SK-N-SH treated with all-trans-retinoic acid at 6 μM for 48 hours (cell line): ENCODE results near the gene TMEM131.
"Not testable (repeated sequence)": the region's sequence is repeated elsewhere in the genome, so short reads cannot be mapped to it uniquely, and the experiment has no call there.

Experiments used
- ATAC-seq: fragments of 200-7000 bp; cut with Tn5 transposase; 3 replicates; pipeline ENCODE4 v1.9.1; 2020; ENCODE audit warnings: mild to moderate bottlenecking, moderate library complexity
- CSDC2 ChIP-seq: fragments of 250-450 bp; sonication (Bioruptor Pico); IDR thresholded peaks from 2 replicates; pipeline ENCODE4 v1.5.0; 2020; ENCODE audit warnings: mild to moderate bottlenecking, moderate library complexity
- GLIS3 ChIP-seq: fragments of 250-450 bp; sonication (Bioruptor Pico); IDR thresholded peaks from 2 replicates; pipeline ENCODE4 v1.5.0; 2020; ENCODE audit warnings: mild to moderate bottlenecking, moderate library complexity
- ISL1 ChIP-seq: fragments of 250-450 bp; sonication (Bioruptor Pico); IDR thresholded peaks from 2 replicates; pipeline ENCODE4 v2.1.2; 2022; ENCODE audit warnings: mild to moderate bottlenecking, moderate library complexity
- OSR1 ChIP-seq: fragments of 250-450 bp; sonication (Bioruptor Pico); IDR thresholded peaks from 2 replicates; pipeline ENCODE4 v1.8.0; 2022; ENCODE audit warnings: moderate library complexity, mild to moderate bottlenecking, inconsistent platforms
- PPARA ChIP-seq: fragments of 250-450 bp; sonication (Bioruptor Pico); IDR thresholded peaks from 2 replicates; pipeline ENCODE4 v1.5.0; 2020; ENCODE audit warnings: mild to moderate bottlenecking, borderline replicate concordance
- RARB ChIP-seq: fragments of 250-450 bp; sonication (Bioruptor Pico); IDR thresholded peaks from 2 replicates; pipeline ENCODE4 v1.8.0; 2021; ENCODE audit warnings: mild to moderate bottlenecking, moderate library complexity
- TCF4 ChIP-seq: fragments of 250-450 bp; sonication (Bioruptor Pico); IDR thresholded peaks from 2 replicates; pipeline ENCODE4 v1.8.0; 2021; ENCODE audit warnings: mild to moderate bottlenecking, moderate library complexity, borderline replicate concordance
- TOX ChIP-seq: fragments of 250-450 bp; sonication (Bioruptor Pico); IDR thresholded peaks from 2 replicates; pipeline ENCODE4 v1.8.0; 2021; ENCODE audit warnings: mild to moderate bottlenecking, moderate library complexity, borderline replicate concordance
- ZC3H10 ChIP-seq: fragments of 250-450 bp; sonication (Bioruptor Pico); IDR thresholded peaks from 2 replicates; pipeline ENCODE4 v1.5.1; 2021; ENCODE audit warnings: mild to moderate bottlenecking, moderate library complexity
- ZFP3 ChIP-seq: fragments of 250-450 bp; sonication (Bioruptor Pico); IDR thresholded peaks from 2 replicates; pipeline ENCODE4 v1.5.0; 2020; ENCODE audit warnings: mild to moderate bottlenecking, moderate library complexity
- ZFP30 ChIP-seq: fragments of 450-650 bp; formaldehyde crosslinking; IDR thresholded peaks from 2 replicates; pipeline ENCODE4 v1.5.0; 2022; ENCODE audit warnings: mild to moderate bottlenecking, moderate library complexity
- ZNF565 ChIP-seq: fragments of 450-650 bp; formaldehyde crosslinking; conservative IDR thresholded peaks from 2 replicates; pipeline ENCODE4 v1.5.0; 2020; ENCODE audit warnings: low read depth, mild to moderate bottlenecking, moderate library complexity
- ZNF70 ChIP-seq: fragments of 450-650 bp; formaldehyde crosslinking; IDR thresholded peaks from 2 replicates; pipeline ENCODE4 v1.5.0; 2020; ENCODE audit warnings: mild to moderate bottlenecking, moderate library complexity
- ZNF8 ChIP-seq: fragments of 450-650 bp; formaldehyde crosslinking; IDR thresholded peaks from 2 replicates; pipeline ENCODE4 v1.5.0; 2020; ENCODE audit warnings: mild to moderate bottlenecking, moderate library complexity
- TF ChIP-seq, protein P1 (sequence below): fragments of 250-450 bp; sonication (Bioruptor Pico); IDR thresholded peaks from 2 replicates; pipeline ENCODE4 v1.5.1; 2020; ENCODE audit warnings: low read depth, mild to moderate bottlenecking, moderate library complexity
- TF ChIP-seq, protein P2 (sequence below): fragments of 250-450 bp; sonication (Bioruptor Pico); IDR thresholded peaks from 2 replicates; pipeline ENCODE4 v1.8.0; 2021; ENCODE audit warnings: low read depth, mild to moderate bottlenecking, moderate library complexity, borderline replicate concordance
- TF ChIP-seq, protein P3 (sequence below): fragments of 250-450 bp; sonication (Bioruptor Pico); IDR thresholded peaks from 2 replicates; pipeline ENCODE4 v1.8.0; 2020; ENCODE audit warnings: mild to moderate bottlenecking, moderate library complexity, borderline replicate concordance
- TF ChIP-seq, protein P4 (sequence below): fragments of 250-450 bp; sonication (Bioruptor Pico); IDR thresholded peaks from 2 replicates; pipeline ENCODE4 v1.5.1; 2021; ENCODE audit warnings: mild to moderate bottlenecking, moderate library complexity

TMEM131 gene

DNA sequence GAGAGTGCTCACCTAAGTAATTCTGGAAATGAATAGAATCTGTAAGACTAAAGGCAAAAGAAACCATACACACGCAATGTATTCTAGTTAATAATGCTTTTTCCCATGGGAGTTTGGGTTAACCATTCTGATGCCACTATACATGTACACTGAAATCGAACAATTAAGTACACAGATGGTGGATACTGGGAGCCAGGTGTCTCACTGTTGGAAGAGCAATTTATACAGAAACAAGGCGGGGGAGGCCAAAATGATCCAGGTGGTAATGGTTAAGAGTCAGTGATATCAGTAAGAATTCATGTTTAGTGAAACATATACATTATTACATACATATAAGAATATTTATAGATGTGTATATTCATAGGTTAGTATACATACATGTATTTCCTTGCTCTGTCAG, 67.2 kb downstream of the TMEM131 start:
- no peak for ATAC-seq
- no peak for TF ChIP-seq ZNF565
- TF ChIP-seq CSDC2 (CRISPR knock-in tag), result no peak
- no peak for TF ChIP-seq ZFP3 (CRISPR knock-in tag)

DNA sequence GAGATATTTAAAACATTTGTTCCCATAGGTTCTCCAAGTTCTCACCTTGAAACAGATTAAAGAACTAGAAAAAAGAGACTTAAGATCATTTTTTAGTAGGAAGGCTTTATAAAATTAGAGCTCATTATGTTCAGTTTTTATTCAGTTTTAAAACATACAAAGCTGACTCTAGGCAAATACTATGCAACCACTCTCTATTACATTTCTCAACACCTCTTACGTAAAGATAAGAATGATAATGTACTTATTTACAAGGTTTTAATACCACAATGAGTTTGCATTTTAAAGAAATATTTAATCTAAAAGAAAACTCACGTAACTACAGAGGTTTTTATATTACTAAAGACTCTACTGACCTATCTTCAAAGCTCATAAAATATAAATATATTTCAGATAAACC, 68.8 kb downstream of the TMEM131 start:
- no peak for ATAC-seq
- no peak for TF ChIP-seq ISL1 (CRISPR knock-in tag)
- no peak for TF ChIP-seq TCF4 (CRISPR knock-in tag)
- TF ChIP-seq, protein P1, sequence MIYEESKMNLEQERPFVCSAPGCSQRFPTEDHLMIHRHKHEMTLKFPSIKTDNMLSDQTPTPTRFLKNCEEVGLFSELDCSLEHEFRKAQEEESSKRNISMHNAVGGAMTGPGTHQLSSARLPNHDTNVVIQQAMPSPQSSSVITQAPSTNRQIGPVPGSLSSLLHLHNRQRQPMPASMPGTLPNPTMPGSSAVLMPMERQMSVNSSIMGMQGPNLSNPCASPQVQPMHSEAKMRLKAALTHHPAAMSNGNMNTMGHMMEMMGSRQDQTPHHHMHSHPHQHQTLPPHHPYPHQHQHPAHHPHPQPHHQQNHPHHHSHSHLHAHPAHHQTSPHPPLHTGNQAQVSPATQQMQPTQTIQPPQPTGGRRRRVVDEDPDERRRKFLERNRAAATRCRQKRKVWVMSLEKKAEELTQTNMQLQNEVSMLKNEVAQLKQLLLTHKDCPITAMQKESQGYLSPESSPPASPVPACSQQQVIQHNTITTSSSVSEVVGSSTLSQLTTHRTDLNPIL, result no peak
- no peak for TF ChIP-seq ZNF8 (CRISPR knock-in tag)
- TF ChIP-seq ZFP3 (CRISPR knock-in tag), result no peak
- TF ChIP-seq GLIS3 (CRISPR knock-in tag), result no peak
- TF ChIP-seq, all 23 proteins: peak for 0

DNA sequence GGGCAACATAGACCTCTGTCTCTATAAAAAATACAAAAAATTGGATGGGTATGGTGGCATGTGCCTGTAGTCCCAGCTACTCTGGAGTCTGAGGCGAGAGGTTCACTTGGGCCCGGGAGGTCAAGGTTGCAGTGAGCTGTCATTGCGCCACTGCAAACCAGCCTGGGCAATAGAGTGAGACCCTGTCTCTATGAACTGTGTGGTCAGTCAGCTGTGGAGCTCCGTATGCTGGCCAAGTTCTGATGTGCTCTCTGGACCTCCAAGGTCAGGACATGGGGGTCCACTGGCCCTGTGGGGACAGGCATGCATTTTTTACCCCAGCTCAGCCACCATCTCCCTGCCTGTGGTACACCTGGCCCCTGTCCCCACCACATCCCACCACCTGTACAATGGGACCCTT, 71.6 kb downstream of the TMEM131 start:
- TF ChIP-seq, protein P2, sequence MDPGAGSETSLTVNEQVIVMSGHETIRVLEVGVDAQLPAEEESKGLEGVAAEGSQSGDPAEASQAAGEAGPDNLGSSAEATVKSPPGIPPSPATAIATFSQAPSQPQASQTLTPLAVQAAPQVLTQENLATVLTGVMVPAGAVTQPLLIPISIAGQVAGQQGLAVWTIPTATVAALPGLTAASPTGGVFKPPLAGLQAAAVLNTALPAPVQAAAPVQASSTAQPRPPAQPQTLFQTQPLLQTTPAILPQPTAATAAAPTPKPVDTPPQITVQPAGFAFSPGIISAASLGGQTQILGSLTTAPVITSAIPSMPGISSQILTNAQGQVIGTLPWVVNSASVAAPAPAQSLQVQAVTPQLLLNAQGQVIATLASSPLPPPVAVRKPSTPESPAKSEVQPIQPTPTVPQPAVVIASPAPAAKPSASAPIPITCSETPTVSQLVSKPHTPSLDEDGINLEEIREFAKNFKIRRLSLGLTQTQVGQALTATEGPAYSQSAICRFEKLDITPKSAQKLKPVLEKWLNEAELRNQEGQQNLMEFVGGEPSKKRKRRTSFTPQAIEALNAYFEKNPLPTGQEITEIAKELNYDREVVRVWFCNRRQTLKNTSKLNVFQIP (CRISPR knock-in tag), result no peak
- no peak for TF ChIP-seq ZNF70 (CRISPR knock-in tag)
- ATAC-seq, result no peak

DNA sequence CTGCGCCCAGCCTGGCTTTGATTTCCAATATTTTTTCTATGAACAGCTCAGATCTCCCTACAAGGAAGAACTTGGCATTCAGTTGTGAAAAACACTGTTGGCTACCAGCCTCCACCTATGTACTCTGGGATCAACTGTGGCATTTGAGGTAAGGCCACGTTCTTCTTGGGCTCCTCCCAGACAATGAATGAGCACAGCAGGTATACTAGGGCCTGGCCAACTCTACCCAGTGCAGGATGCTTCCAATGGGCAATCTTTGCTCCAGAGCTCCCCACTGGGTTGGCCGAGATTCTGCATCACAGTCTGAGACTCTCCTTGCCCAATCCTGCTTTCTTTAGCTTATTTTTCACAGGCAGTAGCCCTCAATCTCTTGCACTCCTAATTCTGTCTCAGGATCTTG, 75.9 kb downstream of the TMEM131 start:
- TF ChIP-seq, protein P2 (CRISPR knock-in tag), result no peak
- TF ChIP-seq GLIS3 (CRISPR knock-in tag), result no peak
- TF ChIP-seq ZFP30 (CRISPR knock-in tag), result no peak
- no peak for TF ChIP-seq TOX (CRISPR knock-in tag)
- no peak for TF ChIP-seq OSR1 (CRISPR knock-in tag)
- TF ChIP-seq RARB, result no peak
- no peak for TF ChIP-seq ZC3H10 (CRISPR knock-in tag)
- ATAC-seq, result no peak

DNA sequence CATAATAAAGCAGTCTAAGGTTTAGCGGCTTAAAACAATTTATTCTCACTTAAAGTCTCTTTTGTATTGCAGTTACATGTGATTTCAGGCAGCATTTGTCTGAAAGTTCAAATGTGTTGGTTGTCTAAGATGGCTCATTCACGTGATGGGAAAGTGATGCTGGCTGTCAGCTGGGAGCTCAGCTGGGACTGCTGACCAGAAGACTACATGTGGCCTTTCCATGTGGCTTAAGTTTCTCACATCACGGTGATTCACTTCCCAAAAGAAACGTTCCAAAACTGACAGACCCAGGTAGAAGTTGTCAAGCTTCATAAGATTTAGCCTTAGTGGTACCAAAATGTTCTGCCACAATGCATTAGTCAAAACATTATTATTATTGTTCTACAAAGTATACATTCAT, 76.9 kb downstream of the TMEM131 start:
- no peak for ATAC-seq

DNA sequence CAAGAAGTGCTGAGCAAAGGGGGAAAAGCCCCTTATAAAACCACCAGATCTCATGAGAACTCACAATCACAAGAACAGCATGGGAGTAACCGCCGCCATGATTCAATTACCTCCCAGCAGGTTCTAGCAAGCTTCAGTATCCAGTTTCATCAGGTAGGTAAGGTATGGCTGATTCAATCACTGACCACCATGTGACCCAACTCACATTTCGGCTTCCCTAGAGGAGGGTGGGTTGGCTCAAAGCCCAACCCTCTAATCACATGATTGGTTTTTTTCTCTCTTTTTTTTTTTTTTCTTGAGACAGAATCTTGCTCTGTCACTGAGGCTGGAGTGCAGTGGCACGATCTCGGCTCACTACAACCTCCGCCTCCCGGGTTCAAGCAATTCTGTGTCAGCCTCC, 78.1 kb downstream of the TMEM131 start:
- not testable (repeated sequence) for ATAC-seq

More for the DNA sequence above, 76.9 kb downstream of the TMEM131 start:
- TF ChIP-seq ZFP30 (CRISPR knock-in tag) (no peak), ZC3H10 (CRISPR knock-in tag) (no peak), GLIS3 (CRISPR knock-in tag) (no peak), OSR1 (CRISPR knock-in tag) (no peak)

DNA sequence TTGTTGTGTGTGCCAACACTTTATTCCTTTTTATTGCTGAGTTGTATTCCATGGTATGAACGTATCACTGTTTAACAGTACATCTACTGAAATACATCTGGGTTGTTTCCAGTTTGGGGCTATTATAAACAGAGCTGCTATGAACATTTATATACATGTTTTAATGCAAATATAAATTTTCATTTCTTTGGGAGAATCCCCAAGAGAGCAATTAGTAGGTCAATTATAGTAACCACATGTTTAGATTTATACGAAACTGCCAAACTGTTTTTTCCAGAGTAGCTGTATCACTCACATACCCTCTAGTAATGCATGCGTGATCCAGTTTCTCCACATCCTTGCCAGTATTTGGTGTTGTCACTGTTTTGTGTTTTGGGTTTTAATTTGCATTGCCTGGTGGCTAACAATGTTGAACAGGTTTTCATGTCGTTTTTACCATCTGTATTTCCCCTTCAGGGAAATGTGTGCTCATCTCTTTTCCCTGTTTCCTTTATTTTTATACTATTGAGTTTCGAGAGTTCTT, 81.0 kb downstream of the TMEM131 start:
- TF ChIP-seq GLIS3 (CRISPR knock-in tag) (no peak), ZC3H10 (CRISPR knock-in tag) (no peak), PPARA (CRISPR knock-in tag) (no peak), OSR1 (CRISPR knock-in tag) (no peak)
- TF ChIP-seq, protein P3, sequence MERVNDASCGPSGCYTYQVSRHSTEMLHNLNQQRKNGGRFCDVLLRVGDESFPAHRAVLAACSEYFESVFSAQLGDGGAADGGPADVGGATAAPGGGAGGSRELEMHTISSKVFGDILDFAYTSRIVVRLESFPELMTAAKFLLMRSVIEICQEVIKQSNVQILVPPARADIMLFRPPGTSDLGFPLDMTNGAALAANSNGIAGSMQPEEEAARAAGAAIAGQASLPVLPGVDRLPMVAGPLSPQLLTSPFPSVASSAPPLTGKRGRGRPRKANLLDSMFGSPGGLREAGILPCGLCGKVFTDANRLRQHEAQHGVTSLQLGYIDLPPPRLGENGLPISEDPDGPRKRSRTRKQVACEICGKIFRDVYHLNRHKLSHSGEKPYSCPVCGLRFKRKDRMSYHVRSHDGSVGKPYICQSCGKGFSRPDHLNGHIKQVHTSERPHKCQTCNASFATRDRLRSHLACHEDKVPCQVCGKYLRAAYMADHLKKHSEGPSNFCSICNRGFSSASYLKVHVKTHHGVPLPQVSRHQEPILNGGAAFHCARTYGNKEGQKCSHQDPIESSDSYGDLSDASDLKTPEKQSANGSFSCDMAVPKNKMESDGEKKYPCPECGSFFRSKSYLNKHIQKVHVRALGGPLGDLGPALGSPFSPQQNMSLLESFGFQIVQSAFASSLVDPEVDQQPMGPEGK (CRISPR knock-in tag), result no peak
- TF ChIP-seq, protein P4, sequence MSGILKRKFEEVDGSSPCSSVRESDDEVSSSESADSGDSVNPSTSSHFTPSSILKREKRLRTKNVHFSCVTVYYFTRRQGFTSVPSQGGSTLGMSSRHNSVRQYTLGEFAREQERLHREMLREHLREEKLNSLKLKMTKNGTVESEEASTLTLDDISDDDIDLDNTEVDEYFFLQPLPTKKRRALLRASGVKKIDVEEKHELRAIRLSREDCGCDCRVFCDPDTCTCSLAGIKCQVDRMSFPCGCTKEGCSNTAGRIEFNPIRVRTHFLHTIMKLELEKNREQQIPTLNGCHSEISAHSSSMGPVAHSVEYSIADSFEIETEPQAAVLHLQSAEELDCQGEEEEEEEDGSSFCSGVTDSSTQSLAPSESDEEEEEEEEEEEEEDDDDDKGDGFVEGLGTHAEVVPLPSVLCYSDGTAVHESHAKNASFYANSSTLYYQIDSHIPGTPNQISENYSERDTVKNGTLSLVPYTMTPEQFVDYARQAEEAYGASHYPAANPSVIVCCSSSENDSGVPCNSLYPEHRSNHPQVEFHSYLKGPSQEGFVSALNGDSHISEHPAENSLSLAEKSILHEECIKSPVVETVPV, result no peak
- no peak for ATAC-seq
